ENCODE data around the gene LONP2.

GRCh38 chr16:48210747-48211146, 33.4 kb upstream of the LONP2 start:
- TF ChIP-seq, protein P1, sequence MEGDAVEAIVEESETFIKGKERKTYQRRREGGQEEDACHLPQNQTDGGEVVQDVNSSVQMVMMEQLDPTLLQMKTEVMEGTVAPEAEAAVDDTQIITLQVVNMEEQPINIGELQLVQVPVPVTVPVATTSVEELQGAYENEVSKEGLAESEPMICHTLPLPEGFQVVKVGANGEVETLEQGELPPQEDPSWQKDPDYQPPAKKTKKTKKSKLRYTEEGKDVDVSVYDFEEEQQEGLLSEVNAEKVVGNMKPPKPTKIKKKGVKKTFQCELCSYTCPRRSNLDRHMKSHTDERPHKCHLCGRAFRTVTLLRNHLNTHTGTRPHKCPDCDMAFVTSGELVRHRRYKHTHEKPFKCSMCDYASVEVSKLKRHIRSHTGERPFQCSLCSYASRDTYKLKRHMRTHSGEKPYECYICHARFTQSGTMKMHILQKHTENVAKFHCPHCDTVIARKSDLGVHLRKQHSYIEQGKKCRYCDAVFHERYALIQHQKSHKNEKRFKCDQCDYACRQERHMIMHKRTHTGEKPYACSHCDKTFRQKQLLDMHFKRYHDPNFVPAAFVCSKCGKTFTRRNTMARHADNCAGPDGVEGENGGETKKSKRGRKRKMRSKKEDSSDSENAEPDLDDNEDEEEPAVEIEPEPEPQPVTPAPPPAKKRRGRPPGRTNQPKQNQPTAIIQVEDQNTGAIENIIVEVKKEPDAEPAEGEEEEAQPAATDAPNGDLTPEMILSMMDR (IDR thresholded peaks at IDR 0.05), result no peak
- TF ChIP-seq EZH2 (IDR thresholded peaks at IDR 0.05), result no peak
- TF ChIP-seq EZH2phosphoT487 (IDR thresholded peaks at IDR 0.05), result no peak

All from neural progenitor cell (in vitro differentiated cells).